Measurements from ENCODE around the gene SASH3.

DNA sequence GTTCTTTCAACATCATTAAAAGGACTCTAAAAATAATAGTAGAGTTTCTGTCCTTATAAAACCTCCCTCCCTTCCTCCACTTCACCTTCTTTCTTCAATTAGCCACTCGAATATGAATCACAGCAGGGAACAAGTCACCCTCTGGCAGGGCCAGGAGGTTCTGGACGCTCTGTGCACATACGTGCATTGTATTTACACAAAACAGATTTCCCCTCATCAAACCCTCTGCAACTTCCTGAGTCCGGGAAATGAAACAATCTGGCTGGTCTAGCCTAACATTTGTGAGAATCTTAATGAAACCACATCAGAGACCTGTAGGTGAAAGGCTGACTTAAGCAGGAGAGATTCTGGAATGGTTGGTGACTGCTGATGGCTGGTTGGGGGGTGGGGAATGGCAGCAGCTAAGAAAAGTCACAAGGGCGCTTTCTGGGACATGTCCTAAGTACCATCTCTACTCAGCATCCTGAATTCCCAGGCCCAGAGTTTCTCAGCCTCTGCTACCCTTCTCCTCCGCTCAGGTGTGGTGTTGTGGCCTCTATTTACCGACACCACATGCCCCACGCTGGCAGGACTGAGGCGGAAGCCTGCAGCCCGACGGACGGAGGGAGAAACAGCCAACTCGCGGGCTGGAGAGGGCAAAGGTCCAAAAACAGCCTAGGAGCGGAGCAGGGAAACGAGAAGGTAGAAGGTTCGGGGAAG is 62.9 kb downstream of the SASH3 start:
- TF ChIP-seq, protein P1, sequence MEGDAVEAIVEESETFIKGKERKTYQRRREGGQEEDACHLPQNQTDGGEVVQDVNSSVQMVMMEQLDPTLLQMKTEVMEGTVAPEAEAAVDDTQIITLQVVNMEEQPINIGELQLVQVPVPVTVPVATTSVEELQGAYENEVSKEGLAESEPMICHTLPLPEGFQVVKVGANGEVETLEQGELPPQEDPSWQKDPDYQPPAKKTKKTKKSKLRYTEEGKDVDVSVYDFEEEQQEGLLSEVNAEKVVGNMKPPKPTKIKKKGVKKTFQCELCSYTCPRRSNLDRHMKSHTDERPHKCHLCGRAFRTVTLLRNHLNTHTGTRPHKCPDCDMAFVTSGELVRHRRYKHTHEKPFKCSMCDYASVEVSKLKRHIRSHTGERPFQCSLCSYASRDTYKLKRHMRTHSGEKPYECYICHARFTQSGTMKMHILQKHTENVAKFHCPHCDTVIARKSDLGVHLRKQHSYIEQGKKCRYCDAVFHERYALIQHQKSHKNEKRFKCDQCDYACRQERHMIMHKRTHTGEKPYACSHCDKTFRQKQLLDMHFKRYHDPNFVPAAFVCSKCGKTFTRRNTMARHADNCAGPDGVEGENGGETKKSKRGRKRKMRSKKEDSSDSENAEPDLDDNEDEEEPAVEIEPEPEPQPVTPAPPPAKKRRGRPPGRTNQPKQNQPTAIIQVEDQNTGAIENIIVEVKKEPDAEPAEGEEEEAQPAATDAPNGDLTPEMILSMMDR (conservative IDR thresholded peaks at IDR 0.05), result no peak
- no peak for TF ChIP-seq ZFX (IDR thresholded peaks at IDR 0.05)

Measured in C4-2B (cell line).